GM12878 (cell line): ENCODE measurements around the gene NFKB2. TPM values are rescaled to one million over a fixed set of nuclear protein-coding genes. Genes with fewer than 3 reads are reported as not detected.
A peak's percentile ranks its signal among the peaks of the same experiment; 100 is the strongest.

Experiments used
- CBX5 ChIP-seq: sonication (generic); IDR thresholded peaks from 2 replicates; pipeline ENCODE4 v1.6.1; 2016; ENCODE audit warnings: low read depth, moderate library complexity, mild to moderate bottlenecking, inconsistent platforms
- CEBPB ChIP-seq, 2 experiments: fragments of 150-350 bp in 1 of 2; IDR thresholded peaks; 2 replicates each; pipeline ENCODE4 v1.6.1; 2012 to 2014; ENCODE audit warnings: low read depth in 2 of 2, low read length in 2 of 2, borderline replicate concordance in 1 of 2, inconsistent platforms in 1 of 2
- FOXM1 ChIP-seq: IDR thresholded peaks from 2 replicates; pipeline ENCODE4 v1.6.1; 2012; ENCODE audit warnings: low read depth, mild to moderate bottlenecking, inconsistent platforms, low read length, moderate library complexity
- HCFC1 ChIP-seq: fragments of 150-350 bp; IDR thresholded peaks from 2 replicates; pipeline ENCODE4 v1.6.1; 2014; ENCODE audit warnings: low read length
- IKZF2 ChIP-seq, 2 experiments: fragments of 450-650 bp; IDR thresholded peaks; 2 replicates each; pipeline ENCODE4 v1.6.1; 2017; ENCODE audit warnings: mild to moderate bottlenecking in 2 of 2, moderate library complexity in 2 of 2
- KAT2A ChIP-seq: conservative IDR thresholded peaks from 2 replicates; pipeline ENCODE4 v1.6.1; 2011; ENCODE audit warnings: low read depth, low read length; ENCODE audit not compliant: control insufficient read depth
- POLR2AphosphoS5 ChIP-seq: IDR thresholded peaks from 2 replicates; pipeline ENCODE4 v1.6.1; 2011; ENCODE audit warnings: mild to moderate bottlenecking, low read length, inconsistent platforms
- POU2F2 ChIP-seq: IDR thresholded peaks from 3 replicates; pipeline ENCODE4 v1.6.1; 2011; ENCODE audit warnings: low read depth, mild to moderate bottlenecking, low read length, borderline replicate concordance
- RBBP5 ChIP-seq: fragments of 200-600 bp; sonication (generic); conservative IDR thresholded peaks from 2 replicates; pipeline ENCODE4 v1.6.1; 2016
- RUNX3 ChIP-seq: IDR thresholded peaks from 2 replicates; pipeline ENCODE4 v1.6.1; 2012; ENCODE audit warnings: low read length, inconsistent platforms
- SIN3A ChIP-seq: IDR thresholded peaks from 2 replicates; pipeline ENCODE4 v1.6.1; 2012; ENCODE audit warnings: low read depth, low read length, improper control_type of control experiment
- SP1 ChIP-seq: IDR thresholded peaks from one replicate; pipeline ENCODE4 v1.6.1; 2011; ENCODE audit warnings: low read depth, low read length
- STAT1 ChIP-seq: fragments of 450-650 bp; conservative IDR thresholded peaks from 2 replicates; pipeline ENCODE4 v1.6.1; 2014; ENCODE audit warnings: antibody characterized with exemption, mild to moderate bottlenecking
- ZNF217 ChIP-seq: fragments of 450-650 bp; IDR thresholded peaks from 2 replicates; pipeline ENCODE4 v1.6.1; 2017; ENCODE audit warnings: antibody characterized with exemption, mild to moderate bottlenecking
- polyA plus RNA-seq, 11 experiments: library from polyadenylated mRNA; depleted of rRNA in 4 of 11; unstranded in 6 of 11; stranded (reverse) in 5 of 11; fragments of >200 nt; fragmentation: Nextera tagmentation in 4 of 11; fragmentation: Illumina TruSeq in 1 of 11; extraction: Ambion mirVana in 4 of 11; extraction: Trizol in 1 of 11; gene quantifications; 1 replicate in 1 of 11; 2 replicates in 10 of 11; pipeline versions ENCODE4 v1.2.1 to v1.2.3, GENCODE V29; 2011 to 2016; ENCODE audit warnings: inconsistent platforms in 2 of 11, missing spikeins in 2 of 11, low read depth in 1 of 11
- total RNA-seq, 4 experiments: library from RNA; depleted of rRNA in 3 of 4; stranded (reverse); fragments of >200 nt in 3 of 4; fragmentation: Illumina TruSeq in 1 of 4; extraction: Trizol in 1 of 4; gene quantifications; 2 replicates each; pipeline versions ENCODE4 v1.2.1 to v1.2.3, GENCODE V29; 2013 to 2021
- TF ChIP-seq, protein P1 (sequence below): IDR thresholded peaks from 2 replicates; pipeline ENCODE4 v1.6.1; 2012; ENCODE audit warnings: low read depth, low read length, improper control_type of control experiment
- TF ChIP-seq, protein P2 (sequence below): fragments of 150-350 bp; IDR thresholded peaks from 2 replicates; pipeline ENCODE4 v1.6.1; 2014; ENCODE audit warnings: mild to moderate bottlenecking, low read depth, low read length
- TF ChIP-seq, protein P3 (sequence below): fragments of 450-650 bp; IDR thresholded peaks from 2 replicates; pipeline ENCODE4 v1.6.1; 2017; ENCODE audit warnings: mild to moderate bottlenecking, moderate library complexity
- TF ChIP-seq, protein P4 (sequence below): fragments of 450-650 bp; IDR thresholded peaks from 2 replicates; pipeline ENCODE4 v1.6.1; 2016; ENCODE audit warnings: mild to moderate bottlenecking

Gene NFKB2
- total and polyA plus RNA-seq, 10 of the 15 experiments (the other 5 are each of a cell fraction or from before 2014, with no cell fraction given): 0.56 to 144 (median 49.4) TPM

DNA sequence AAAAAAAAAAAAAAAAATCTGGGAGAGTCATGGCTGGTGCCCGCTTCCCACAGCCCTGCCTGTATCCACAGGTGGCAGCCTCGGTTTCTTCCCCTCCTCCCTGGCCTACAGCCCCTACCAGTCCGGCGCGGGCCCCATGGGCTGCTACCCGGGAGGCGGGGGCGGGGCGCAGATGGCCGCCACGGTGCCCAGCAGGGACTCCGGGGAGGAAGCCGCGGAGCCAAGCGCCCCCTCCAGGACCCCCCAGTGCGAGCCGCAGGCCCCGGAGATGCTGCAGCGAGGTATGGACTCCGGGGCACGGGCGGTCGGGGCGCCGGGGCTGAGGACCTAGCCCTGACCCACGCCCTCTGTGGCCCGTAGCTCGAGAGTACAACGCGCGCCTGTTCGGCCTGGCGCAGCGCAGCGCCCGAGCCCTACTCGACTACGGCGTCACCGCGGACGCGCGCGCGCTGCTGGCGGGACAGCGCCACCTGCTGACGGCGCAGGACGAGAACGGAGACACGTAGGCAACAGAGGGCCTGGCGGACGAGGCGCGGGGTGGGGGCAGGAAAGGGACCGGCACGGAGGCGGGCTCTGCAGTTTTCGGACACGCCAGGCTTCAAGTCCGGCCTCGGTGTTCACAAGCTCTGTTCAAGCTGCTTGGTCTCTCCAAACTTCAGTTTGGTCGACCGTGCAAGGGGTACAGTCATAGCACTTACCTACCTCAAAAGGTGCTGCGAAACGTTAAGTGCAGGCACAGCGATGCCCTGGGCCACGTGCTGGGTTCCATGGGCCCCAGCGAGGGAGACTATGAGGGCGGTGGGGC is 3.9 kb downstream of the NFKB2 start (continued):
- TF ChIP-seq CEBPB (IDR thresholded peaks at IDR 0.05; ENCODE audit: borderline replicate concordance in 1 of 2, low read depth in 2 of 2, low read length in 2 of 2): no peak
- TF ChIP-seq POU2F2: peak; percentile 54; the same call in 2 of the 3 replicates
- TF ChIP-seq SIN3A: no peak
- peak; percentile 26 for TF ChIP-seq SP1
- TF ChIP-seq, protein P1, sequence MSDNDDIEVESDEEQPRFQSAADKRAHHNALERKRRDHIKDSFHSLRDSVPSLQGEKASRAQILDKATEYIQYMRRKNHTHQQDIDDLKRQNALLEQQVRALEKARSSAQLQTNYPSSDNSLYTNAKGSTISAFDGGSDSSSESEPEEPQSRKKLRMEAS: peak; percentile 57
- TF ChIP-seq KAT2A: no peak
- TF ChIP-seq FOXM1: no peak
- TF ChIP-seq CBX5: no peak
- no peak; a peak in 1 of 4 replicates for TF ChIP-seq IKZF2 (IDR thresholded peaks at IDR 0.05)
- TF ChIP-seq, protein P2, sequence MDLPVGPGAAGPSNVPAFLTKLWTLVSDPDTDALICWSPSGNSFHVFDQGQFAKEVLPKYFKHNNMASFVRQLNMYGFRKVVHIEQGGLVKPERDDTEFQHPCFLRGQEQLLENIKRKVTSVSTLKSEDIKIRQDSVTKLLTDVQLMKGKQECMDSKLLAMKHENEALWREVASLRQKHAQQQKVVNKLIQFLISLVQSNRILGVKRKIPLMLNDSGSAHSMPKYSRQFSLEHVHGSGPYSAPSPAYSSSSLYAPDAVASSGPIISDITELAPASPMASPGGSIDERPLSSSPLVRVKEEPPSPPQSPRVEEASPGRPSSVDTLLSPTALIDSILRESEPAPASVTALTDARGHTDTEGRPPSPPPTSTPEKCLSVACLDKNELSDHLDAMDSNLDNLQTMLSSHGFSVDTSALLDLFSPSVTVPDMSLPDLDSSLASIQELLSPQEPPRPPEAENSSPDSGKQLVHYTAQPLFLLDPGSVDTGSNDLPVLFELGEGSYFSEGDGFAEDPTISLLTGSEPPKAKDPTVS: no peak
- TF ChIP-seq RBBP5: no peak
- no peak for TF ChIP-seq ZNF217
- no peak for TF ChIP-seq RUNX3
- peak; percentile 42; the same call in 1 of the 2 replicates for TF ChIP-seq HCFC1
- TF ChIP-seq STAT1: peak; percentile 47; the same call in 1 of the 2 replicates
- TF ChIP-seq POLR2AphosphoS5: peak; percentile 73
- TF ChIP-seq, protein P3, sequence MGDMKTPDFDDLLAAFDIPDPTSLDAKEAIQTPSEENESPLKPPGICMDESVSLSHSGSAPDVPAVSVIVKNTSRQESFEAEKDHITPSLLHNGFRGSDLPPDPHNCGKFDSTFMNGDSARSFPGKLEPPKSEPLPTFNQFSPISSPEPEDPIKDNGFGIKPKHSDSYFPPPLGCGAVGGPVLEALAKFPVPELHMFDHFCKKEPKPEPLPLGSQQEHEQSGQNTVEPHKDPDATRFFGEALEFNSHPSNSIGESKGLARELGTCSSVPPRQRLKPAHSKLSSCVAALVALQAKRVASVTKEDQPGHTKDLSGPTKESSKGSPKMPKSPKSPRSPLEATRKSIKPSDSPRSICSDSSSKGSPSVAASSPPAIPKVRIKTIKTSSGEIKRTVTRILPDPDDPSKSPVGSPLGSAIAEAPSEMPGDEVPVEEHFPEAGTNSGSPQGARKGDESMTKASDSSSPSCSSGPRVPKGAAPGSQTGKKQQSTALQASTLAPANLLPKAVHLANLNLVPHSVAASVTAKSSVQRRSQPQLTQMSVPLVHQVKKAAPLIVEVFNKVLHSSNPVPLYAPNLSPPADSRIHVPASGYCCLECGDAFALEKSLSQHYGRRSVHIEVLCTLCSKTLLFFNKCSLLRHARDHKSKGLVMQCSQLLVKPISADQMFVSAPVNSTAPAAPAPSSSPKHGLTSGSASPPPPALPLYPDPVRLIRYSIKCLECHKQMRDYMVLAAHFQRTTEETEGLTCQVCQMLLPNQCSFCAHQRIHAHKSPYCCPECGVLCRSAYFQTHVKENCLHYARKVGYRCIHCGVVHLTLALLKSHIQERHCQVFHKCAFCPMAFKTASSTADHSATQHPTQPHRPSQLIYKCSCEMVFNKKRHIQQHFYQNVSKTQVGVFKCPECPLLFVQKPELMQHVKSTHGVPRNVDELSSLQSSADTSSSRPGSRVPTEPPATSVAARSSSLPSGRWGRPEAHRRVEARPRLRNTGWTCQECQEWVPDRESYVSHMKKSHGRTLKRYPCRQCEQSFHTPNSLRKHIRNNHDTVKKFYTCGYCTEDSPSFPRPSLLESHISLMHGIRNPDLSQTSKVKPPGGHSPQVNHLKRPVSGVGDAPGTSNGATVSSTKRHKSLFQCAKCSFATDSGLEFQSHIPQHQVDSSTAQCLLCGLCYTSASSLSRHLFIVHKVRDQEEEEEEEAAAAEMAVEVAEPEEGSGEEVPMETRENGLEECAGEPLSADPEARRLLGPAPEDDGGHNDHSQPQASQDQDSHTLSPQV: 0 out of 2 replicates have a peak, but pooled peaks have one; percentile 42
- TF ChIP-seq, protein P4, sequence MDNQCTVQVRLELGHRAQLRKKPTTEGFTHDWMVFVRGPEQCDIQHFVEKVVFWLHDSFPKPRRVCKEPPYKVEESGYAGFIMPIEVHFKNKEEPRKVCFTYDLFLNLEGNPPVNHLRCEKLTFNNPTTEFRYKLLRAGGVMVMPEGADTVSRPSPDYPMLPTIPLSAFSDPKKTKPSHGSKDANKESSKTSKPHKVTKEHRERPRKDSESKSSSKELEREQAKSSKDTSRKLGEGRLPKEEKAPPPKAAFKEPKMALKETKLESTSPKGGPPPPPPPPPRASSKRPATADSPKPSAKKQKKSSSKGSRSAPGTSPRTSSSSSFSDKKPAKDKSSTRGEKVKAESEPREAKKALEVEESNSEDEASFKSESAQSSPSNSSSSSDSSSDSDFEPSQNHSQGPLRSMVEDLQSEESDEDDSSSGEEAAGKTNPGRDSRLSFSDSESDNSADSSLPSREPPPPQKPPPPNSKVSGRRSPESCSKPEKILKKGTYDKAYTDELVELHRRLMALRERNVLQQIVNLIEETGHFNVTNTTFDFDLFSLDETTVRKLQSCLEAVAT: peak; percentile 49; the same call in 1 of the 2 replicates
